KMS-11 (cell line): Measurements from ENCODE around the gene METTL13.

Source experiments
- H2AFZ ChIP-seq: fragments of 200-600 bp; sonication (generic); 2 replicates; pipeline ENCODE4 v1.6.1; 2016; ENCODE audit warnings: antibody characterized with exemption, mixed run types, low read depth
- H3K27ac ChIP-seq: fragments of 200-600 bp; sonication (generic); 2 replicates; pipeline ENCODE4 v1.6.1; 2016; ENCODE audit warnings: mild to moderate bottlenecking, mixed run types
- H3K27me3 ChIP-seq: fragments of 200-600 bp; sonication (generic); 2 replicates; pipeline ENCODE4 v1.6.1; 2017; ENCODE audit warnings: mild to moderate bottlenecking, low read depth, mixed run types, moderate library complexity; ENCODE audit not compliant: insufficient read depth
- H3K36me3 ChIP-seq: fragments of 200-600 bp; sonication (generic); 2 replicates; pipeline ENCODE4 v1.6.1; 2017; ENCODE audit warnings: mild to moderate bottlenecking, mixed run types; ENCODE audit not compliant: insufficient read depth
- H3K4me1 ChIP-seq: fragments of 200-600 bp; sonication (generic); 2 replicates; pipeline ENCODE4 v1.6.1; 2016; ENCODE audit warnings: mild to moderate bottlenecking, low read depth, mixed run types; ENCODE audit not compliant: poor library complexity, severe bottlenecking
- H3K4me2 ChIP-seq: fragments of 200-600 bp; sonication (generic); 2 replicates; pipeline ENCODE4 v1.7.0; 2016; ENCODE audit warnings: mild to moderate bottlenecking, mixed run types
- H3K4me3 ChIP-seq: fragments of 200-600 bp; sonication (generic); IDR thresholded peaks from 2 replicates; pipeline ENCODE4 v1.6.1; 2017; ENCODE audit warnings: low read depth, low read length, mixed read lengths; ENCODE audit not compliant: insufficient read depth
- H3K79me2 ChIP-seq: fragments of 200-600 bp; sonication (generic); 2 replicates; pipeline ENCODE4 v1.6.1; 2016; ENCODE audit warnings: low read depth, mixed run types; ENCODE audit not compliant: insufficient read depth
- H3K9ac ChIP-seq: fragments of 200-600 bp; sonication (generic); 2 replicates; pipeline ENCODE4 v1.6.1; 2016; ENCODE audit warnings: mild to moderate bottlenecking, mixed run types
- H4K20me1 ChIP-seq: fragments of 200-600 bp; sonication (generic); 2 replicates; pipeline ENCODE4 v1.6.1; 2016; ENCODE audit warnings: mild to moderate bottlenecking, mixed run types; ENCODE audit not compliant: insufficient read depth
- CTCF ChIP-seq: fragments of 200-600 bp; sonication (generic); conservative IDR thresholded peaks from 2 replicates; pipeline ENCODE4 v1.6.1; 2017; ENCODE audit warnings: low read depth, mild to moderate bottlenecking, antibody characterized with exemption, low read length, moderate library complexity, mixed read lengths

METTL13 gene

GRCh38 chr1:171802207-171802606 is 20.7 kb downstream of the METTL13 start:
- Histone ChIP-seq H3K9ac (no peak overlapping the region), H3K4me1 (peaks cover 6% of the 10 kb centered on the region), H2AFZ (no peak overlapping the region), H3K4me2 (no peak overlapping the region), H3K36me3 (no peaks in the 10 kb centered on the region), H4K20me1 (no peaks in the 10 kb centered on the region), H3K27me3 (no peaks in the 10 kb centered on the region), H3K79me2 (no peaks in the 10 kb centered on the region), H3K27ac (no peak overlapping the region), H3K4me3 (no peak overlapping the region)
- TF ChIP-seq CTCF: no peak

GRCh38 chr1:171803045-171803444 is 21.6 kb downstream of the METTL13 start:
- H3K4me2 ChIP-seq: no peak overlapping the region
- no peaks in the 10 kb centered on the region for H3K27me3 ChIP-seq
- H3K9ac ChIP-seq: no peak overlapping the region
- H3K36me3 ChIP-seq: no peaks in the 10 kb centered on the region
- peaks cover 6% of the 10 kb centered on the region for H3K4me1 ChIP-seq
- no peak overlapping the region for H3K27ac ChIP-seq
- H3K79me2 ChIP-seq: no peaks in the 10 kb centered on the region
- TF ChIP-seq CTCF: no peak
- H3K4me3 ChIP-seq: no peak overlapping the region
- no peak overlapping the region for H2AFZ ChIP-seq
- H4K20me1 ChIP-seq: no peaks in the 10 kb centered on the region

GRCh38 chr1:171803461-171804022 is 22.1 kb downstream of the METTL13 start:
- TF ChIP-seq CTCF: no peak
- Histone ChIP-seq H4K20me1 (no peaks in the 10 kb centered on the region), H3K9ac (no peak overlapping the region), H3K4me3 (no peak overlapping the region), H3K27ac (no peak overlapping the region), H3K36me3 (no peaks in the 10 kb centered on the region), H3K4me2 (no peak overlapping the region), H2AFZ (no peak overlapping the region), H3K4me1 (peaks cover 6% of the 10 kb centered on the region), H3K79me2 (no peaks in the 10 kb centered on the region), H3K27me3 (no peaks in the 10 kb centered on the region)

- H3K4me2 ChIP-seq: peak overlapping the region; percentile 9; the same call in 1 of the 2 replicates
- 0 out of 2 replicates have a peak overlapping the region, but pooled peaks have one; percentile 13 for H2AFZ ChIP-seq
Measured at GRCh38 chr1:171805395-171806115, 24.1 kb downstream of the METTL13 start.

More at GRCh38 chr1:171805395-171806115, 24.1 kb downstream of the METTL13 start:
- TF ChIP-seq CTCF: no peak
- no peaks in the 10 kb centered on the region for H3K36me3 ChIP-seq
- no peaks in the 10 kb centered on the region for H3K79me2 ChIP-seq
- H4K20me1 ChIP-seq: no peaks in the 10 kb centered on the region
- H3K4me1 ChIP-seq: peaks cover 6% of the 10 kb centered on the region
- no peak overlapping the region for H3K4me3 ChIP-seq
- no peak overlapping the region for H3K27ac ChIP-seq
- no peaks in the 10 kb centered on the region for H3K27me3 ChIP-seq
- H3K9ac ChIP-seq: no peak overlapping the region
